K562 (cell line): ENCODE results near the gene CRYM. TPM values are rescaled to one million over a fixed set of nuclear protein-coding genes. Genes with fewer than 3 reads are reported as not detected.

Source experiments
- CCNT2 ChIP-seq: IDR thresholded peaks from 2 replicates; pipeline ENCODE4 v1.6.1; 2011; ENCODE audit warnings: borderline replicate concordance, low read depth, mild to moderate bottlenecking, moderate library complexity, mixed read lengths, low read length; ENCODE audit not compliant: insufficient read length; ENCODE audit errors: extremely low read depth
- CTCF ChIP-seq, 3 experiments: IDR thresholded peaks in 2 of 3; conservative IDR thresholded peaks in 1 of 3; 2 replicates each; pipeline ENCODE4 v1.5.1; 2011 to 2012; ENCODE audit warnings: low read length in 3 of 3, mild to moderate bottlenecking in 3 of 3, control low read depth in 2 of 3, improper control_type of control experiment in 1 of 3, inconsistent platforms in 1 of 3, low read depth in 1 of 3, mixed read lengths in 1 of 3, moderate library complexity in 1 of 3; ENCODE audit not compliant: insufficient read depth in 2 of 3
- ETS1 ChIP-seq: conservative IDR thresholded peaks from 2 replicates; pipeline ENCODE4 v1.6.1; 2011; ENCODE audit warnings: low read depth, mild to moderate bottlenecking, low read length; ENCODE audit not compliant: control insufficient read depth
- PCBP1 ChIP-seq: fragments of 200-400 bp; formaldehyde crosslinking; IDR thresholded peaks from 2 replicates; pipeline ENCODE4 v1.6.1; 2018; ENCODE audit warnings: mild to moderate bottlenecking, low read depth, low read length; ENCODE audit not compliant: poor library complexity, severe bottlenecking
- PHF20 ChIP-seq: fragments of 450-650 bp; IDR thresholded peaks from 2 replicates; pipeline ENCODE4 v1.6.1; 2018; ENCODE audit not compliant: partially characterized antibody
- PHF8 ChIP-seq: fragments of 200-600 bp; sonication (generic); IDR thresholded peaks from 2 replicates; pipeline ENCODE4 v1.6.1; 2012; ENCODE audit warnings: mixed run types, mild to moderate bottlenecking, inconsistent platforms, low read length, moderate library complexity, borderline replicate concordance
- REST ChIP-seq, 2 experiments: fragments of 450-650 bp; formaldehyde crosslinking in 1 of 2; IDR thresholded peaks; 2 replicates each; pipeline versions ENCODE4 v1.4.0 to v1.6.1; 2014 to 2020; ENCODE audit warnings: mild to moderate bottlenecking in 2 of 2, borderline replicate concordance in 1 of 2, low read depth in 1 of 2
- SAFB ChIP-seq: fragments of 200-400 bp; formaldehyde crosslinking; IDR thresholded peaks from 2 replicates; pipeline ENCODE4 v1.6.1; 2017; ENCODE audit warnings: low read depth, low read length, borderline replicate concordance
- polyA plus RNA-seq, 8 experiments: library from polyadenylated mRNA; depleted of rRNA in 4 of 8; stranded (reverse) in 5 of 8; unstranded in 3 of 8; fragments of >200 nt; fragmentation: Nextera tagmentation in 2 of 8; fragmentation: Illumina TruSeq in 1 of 8; extraction: Ambion mirVana in 2 of 8; extraction: Trizol in 1 of 8; gene quantifications; 2 replicates each; pipeline versions ENCODE4 v1.2.1 to v1.2.3, GENCODE V29; 2011 to 2014; ENCODE audit warnings: inconsistent platforms in 1 of 8, missing spikeins in 1 of 8
- total RNA-seq, 7 experiments: library from RNA; depleted of rRNA in 6 of 7; stranded (reverse); fragments of >200 nt in 6 of 7; fragmentation: Illumina TruSeq in 2 of 7; extraction: Trizol in 2 of 7; gene quantifications; 2 replicates each; pipeline versions ENCODE4 v1.2.1 to v1.2.3, GENCODE V29; 2011 to 2021; ENCODE audit warnings: low replicate concordance in 1 of 7
- TF ChIP-seq, protein P1 (sequence below): fragments of 450-650 bp; IDR thresholded peaks from 2 replicates; pipeline ENCODE4 v1.6.1; 2016
- TF ChIP-seq, protein P2 (sequence below): sonication (generic); formaldehyde crosslinking; IDR thresholded peaks from 2 replicates; pipeline ENCODE4 v1.8.0; 2022; ENCODE audit warnings: missing genetic modification reagents, mild to moderate bottlenecking, moderate library complexity, borderline replicate concordance

CRYM gene
- total and polyA plus RNA-seq, 9 of the 15 experiments (the other 6 are each of a cell fraction or from before 2014, with no cell fraction given) = 0.08 to 0.98 (median 0.47) TPM

GRCh38 chr16:21301168-21301894, 23.2 kb upstream of the CRYM start (continued):
- TF ChIP-seq, protein P1, sequence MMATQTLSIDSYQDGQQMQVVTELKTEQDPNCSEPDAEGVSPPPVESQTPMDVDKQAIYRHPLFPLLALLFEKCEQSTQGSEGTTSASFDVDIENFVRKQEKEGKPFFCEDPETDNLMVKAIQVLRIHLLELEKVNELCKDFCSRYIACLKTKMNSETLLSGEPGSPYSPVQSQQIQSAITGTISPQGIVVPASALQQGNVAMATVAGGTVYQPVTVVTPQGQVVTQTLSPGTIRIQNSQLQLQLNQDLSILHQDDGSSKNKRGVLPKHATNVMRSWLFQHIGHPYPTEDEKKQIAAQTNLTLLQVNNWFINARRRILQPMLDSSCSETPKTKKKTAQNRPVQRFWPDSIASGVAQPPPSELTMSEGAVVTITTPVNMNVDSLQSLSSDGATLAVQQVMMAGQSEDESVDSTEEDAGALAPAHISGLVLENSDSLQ = no peak
- peak; percentile 47; the same call in 1 of the 2 replicates for TF ChIP-seq PHF8
- TF ChIP-seq CCNT2 = peak; percentile 35
- peak; percentile 19; the same call in 1 of the 2 replicates for TF ChIP-seq REST (IDR thresholded peaks at IDR 0.05; ENCODE audit: borderline replicate concordance)
- TF ChIP-seq REST (CRISPR knock-in tag; IDR thresholded peaks at IDR 0.05; ENCODE audit: low read depth) = peak; percentile 72; the same call in 1 of the 2 replicates
- TF ChIP-seq SAFB = 0 out of 2 replicates have a peak, but pooled peaks have one; percentile 51
- peak; percentile 50 for TF ChIP-seq PHF20
- TF ChIP-seq CTCF (IDR thresholded peaks at IDR 0.05 in 2 of 3, conservative IDR thresholded peaks at IDR 0.05 in 1 of 3; ENCODE audit: insufficient read depth in 2 of 3, low read depth in 1 of 3, low read length in 3 of 3) = peak in 1 of 3 experiments; percentile 46; a peak in 2 of 6 replicates
- TF ChIP-seq PCBP1 = peak; percentile 78
- TF ChIP-seq ETS1 = peak; percentile 34; the same call in 1 of the 2 replicates
- TF ChIP-seq, protein P2, sequence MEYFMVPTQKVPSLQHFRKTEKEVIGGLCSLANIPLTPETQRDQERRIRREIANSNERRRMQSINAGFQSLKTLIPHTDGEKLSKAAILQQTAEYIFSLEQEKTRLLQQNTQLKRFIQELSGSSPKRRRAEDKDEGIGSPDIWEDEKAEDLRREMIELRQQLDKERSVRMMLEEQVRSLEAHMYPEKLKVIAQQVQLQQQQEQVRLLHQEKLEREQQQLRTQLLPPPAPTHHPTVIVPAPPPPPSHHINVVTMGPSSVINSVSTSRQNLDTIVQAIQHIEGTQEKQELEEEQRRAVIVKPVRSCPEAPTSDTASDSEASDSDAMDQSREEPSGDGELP = peak; percentile 30; the same call in 1 of the 2 replicates
